Muscle layer of colon (tissue), 2 donors: Measurements from ENCODE around the gene ALPK3.

Source experiments
- H3K27ac ChIP-seq: one replicate; pipeline ENCODE4 v1.7.0; 2013; ENCODE audit warnings: low read depth, mild to moderate bottlenecking, low read length, moderate library complexity
- H3K27me3 ChIP-seq, 2 donors: one replicate each; pipeline ENCODE4 v1.7.0; 2013; ENCODE audit warnings: low read length in 2 of 2, mild to moderate bottlenecking in 2 of 2; ENCODE audit not compliant: insufficient read depth in 2 of 2, control insufficient read depth in 1 of 2
- H3K36me3 ChIP-seq: one replicate; pipeline ENCODE4 v1.7.0; 2013; ENCODE audit warnings: mild to moderate bottlenecking, low read length; ENCODE audit not compliant: insufficient read depth
- H3K4me1 ChIP-seq: one replicate; pipeline ENCODE4 v1.7.0; 2013; ENCODE audit warnings: mild to moderate bottlenecking, low read length; ENCODE audit not compliant: insufficient read depth
- H3K4me3 ChIP-seq, 2 donors: one replicate each; pipeline ENCODE4 v1.7.0; 2013; ENCODE audit warnings: low read length in 2 of 2, low read depth in 1 of 2, mild to moderate bottlenecking in 1 of 2, moderate library complexity in 1 of 2
- H3K9ac ChIP-seq: one replicate; pipeline ENCODE4 v1.7.0; 2013; ENCODE audit warnings: low read length
- H3K9me3 ChIP-seq: one replicate; pipeline ENCODE4 v1.7.0; 2013; ENCODE audit warnings: mild to moderate bottlenecking, low read length
- donor health status: abdominal sarcoma.
- donor health status: Adenocarcinoma of cecum.

The ALPK3 gene

GRCh38 chr15:84827246-84827645 is 10.1 kb downstream of the ALPK3 start:
- H3K9me3 ChIP-seq = no peaks in the 10 kb centered on the region
- no peak overlapping the region for H3K9ac ChIP-seq
- H3K4me3 ChIP-seq = no peak overlapping the region
- H3K36me3 ChIP-seq = no peaks in the 10 kb centered on the region
- H3K27me3 ChIP-seq = no peaks in the 10 kb centered on the region
- H3K4me1 ChIP-seq = peaks cover 55% of the 10 kb centered on the region
- H3K27ac ChIP-seq = no peak overlapping the region

- no peak overlapping the region for H3K27ac ChIP-seq
- H3K4me1 ChIP-seq = peaks cover 54% of the 10 kb centered on the region
- H3K4me3 ChIP-seq = no peak overlapping the region
- no peaks in the 10 kb centered on the region for H3K27me3 ChIP-seq
- H3K36me3 ChIP-seq = no peaks in the 10 kb centered on the region
- no peak overlapping the region for H3K9ac ChIP-seq
- no peaks in the 10 kb centered on the region for H3K9me3 ChIP-seq
Observed at GRCh38 chr15:84828086-84828908, 11.1 kb downstream of the ALPK3 start.

GRCh38 chr15:84829428-84829827 is 12.3 kb downstream of the ALPK3 start:
- peaks cover 54% of the 10 kb centered on the region for H3K4me1 ChIP-seq
- no peaks in the 10 kb centered on the region for H3K27me3 ChIP-seq
- no peaks in the 10 kb centered on the region for H3K36me3 ChIP-seq
- no peaks in the 10 kb centered on the region for H3K9me3 ChIP-seq
- no peak overlapping the region for H3K4me3 ChIP-seq
- no peak overlapping the region for H3K9ac ChIP-seq
- H3K27ac ChIP-seq = no peak overlapping the region

GRCh38 chr15:84830036-84830435 is 12.9 kb downstream of the ALPK3 start:
- no peaks in the 10 kb centered on the region for H3K36me3 ChIP-seq

GRCh38 chr15:84831028-84831427 is 13.9 kb downstream of the ALPK3 start:
- H3K27ac ChIP-seq = no peak overlapping the region
- no peak overlapping the region for H3K9ac ChIP-seq

More at GRCh38 chr15:84830036-84830435, 12.9 kb downstream of the ALPK3 start:
- Histone ChIP-seq H3K9me3 (no peaks in the 10 kb centered on the region), H3K4me3 (no peak overlapping the region), H3K27me3 (no peaks in the 10 kb centered on the region), H3K9ac (no peak overlapping the region), H3K27ac (no peak overlapping the region), H3K4me1 (peaks cover 56% of the 10 kb centered on the region)

GRCh38 chr15:84831613-84832012 is 14.5 kb downstream of the ALPK3 start:
- H3K27ac ChIP-seq = no peak overlapping the region
- H3K9ac ChIP-seq = no peak overlapping the region
- H3K4me1 ChIP-seq = peaks cover 49% of the 10 kb centered on the region
- no peaks in the 10 kb centered on the region for H3K36me3 ChIP-seq
- H3K4me3 ChIP-seq = no peak overlapping the region
- no peaks in the 10 kb centered on the region for H3K27me3 ChIP-seq
- H3K9me3 ChIP-seq = no peaks in the 10 kb centered on the region

More at GRCh38 chr15:84831028-84831427, 13.9 kb downstream of the ALPK3 start:
- Histone ChIP-seq H3K36me3 (no peaks in the 10 kb centered on the region), H3K9me3 (no peaks in the 10 kb centered on the region), H3K4me1 (peaks cover 51% of the 10 kb centered on the region), H3K27me3 (no peaks in the 10 kb centered on the region), H3K4me3 (no peak overlapping the region)

GRCh38 chr15:84832448-84833040 is 15.4 kb downstream of the ALPK3 start:
- Histone ChIP-seq H3K4me3 (no peak overlapping the region), H3K4me1 (peaks cover 45% of the 10 kb centered on the region), H3K27me3 (no peaks in the 10 kb centered on the region), H3K27ac (no peak overlapping the region), H3K9ac (no peak overlapping the region), H3K36me3 (no peaks in the 10 kb centered on the region), H3K9me3 (no peaks in the 10 kb centered on the region)

GRCh38 chr15:84833447-84834228 is 16.5 kb downstream of the ALPK3 start:
- Histone ChIP-seq H3K9ac (no peak overlapping the region), H3K4me3 (no peak overlapping the region), H3K4me1 (peaks cover 38% of the 10 kb centered on the region), H3K9me3 (no peaks in the 10 kb centered on the region), H3K27ac (no peak overlapping the region), H3K27me3 (no peaks in the 10 kb centered on the region), H3K36me3 (peaks cover under 1% of the 10 kb centered on the region)

GRCh38 chr15:84834229-84834955 is 17.2 kb downstream of the ALPK3 start:
- Histone ChIP-seq H3K36me3 (peaks cover 6% of the 10 kb centered on the region), H3K27me3 (no peaks in the 10 kb centered on the region), H3K9ac (no peak overlapping the region), H3K4me1 (peaks cover 37% of the 10 kb centered on the region), H3K27ac (no peak overlapping the region), H3K9me3 (no peaks in the 10 kb centered on the region), H3K4me3 (no peak overlapping the region)

GRCh38 chr15:84834969-84835368 is 17.8 kb downstream of the ALPK3 start:
- H3K9me3 ChIP-seq = no peaks in the 10 kb centered on the region
- H3K9ac ChIP-seq = no peak overlapping the region
- H3K27me3 ChIP-seq = no peaks in the 10 kb centered on the region
- H3K4me3 ChIP-seq = no peak overlapping the region
- no peak overlapping the region for H3K27ac ChIP-seq
- peaks cover 6% of the 10 kb centered on the region for H3K36me3 ChIP-seq
- H3K4me1 ChIP-seq = peaks cover 37% of the 10 kb centered on the region
